WI38 (cell line): Measurements from ENCODE around the gene GALNT15.

ENCODE experiments used
- H3K4me3 ChIP-seq: 2 replicates; pipeline ENCODE4 v1.5.1; 2011; ENCODE audit warnings: low read depth, mild to moderate bottlenecking, control low read depth, low read length
- CTCF ChIP-seq: IDR thresholded peaks from 2 replicates; pipeline ENCODE4 v1.5.1; 2012; ENCODE audit warnings: low read depth, mild to moderate bottlenecking, control low read depth, low read length

The GALNT15 gene

DNA sequence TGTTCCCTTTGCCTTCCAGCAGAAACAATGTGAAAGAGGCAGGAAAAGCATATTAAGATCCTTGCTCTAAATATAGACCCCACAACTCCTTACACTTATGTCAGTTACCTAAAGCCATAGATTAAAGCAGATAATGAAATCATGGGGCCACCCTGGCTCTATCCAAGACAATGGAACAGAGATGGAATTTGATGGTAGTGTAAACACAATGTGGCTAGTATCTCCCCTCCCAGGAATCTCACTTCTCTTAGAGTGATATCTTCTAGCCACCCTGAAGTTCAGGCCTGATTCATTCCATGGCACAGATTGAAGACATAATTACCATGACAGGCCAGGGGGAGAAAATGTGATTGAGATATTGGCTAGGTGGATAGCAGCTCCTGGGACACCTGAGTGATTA, 32.6 kb downstream of the GALNT15 start:
- H3K4me3 ChIP-seq, result no peak overlapping the region
- TF ChIP-seq CTCF, result no peak

- no peak for TF ChIP-seq CTCF
- no peak overlapping the region for H3K4me3 ChIP-seq
Observed at GRCh38 chr3:16211176-16211904, 36.9 kb downstream of the GALNT15 start.

DNA sequence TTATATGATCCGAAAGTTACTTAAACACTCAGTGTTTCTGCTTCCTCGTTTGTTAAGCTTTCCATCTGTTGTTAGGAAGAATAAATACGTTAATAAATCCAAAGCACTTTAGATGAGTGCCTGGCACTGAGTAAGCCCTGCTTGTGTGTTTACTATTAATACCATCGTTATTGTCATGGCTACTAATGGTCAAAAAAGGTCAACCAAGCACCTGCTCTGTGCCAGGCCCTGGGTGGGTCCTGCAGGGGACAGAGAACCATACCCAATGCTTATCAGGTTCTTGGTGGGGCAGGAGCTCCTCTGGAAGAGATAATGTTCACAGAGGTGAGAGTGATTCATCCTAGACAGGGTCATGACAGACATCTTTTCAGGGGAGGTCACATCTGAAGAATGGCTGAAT, 39.9 kb downstream of the GALNT15 start:
- no peak overlapping the region for H3K4me3 ChIP-seq
- TF ChIP-seq CTCF, result no peak

DNA sequence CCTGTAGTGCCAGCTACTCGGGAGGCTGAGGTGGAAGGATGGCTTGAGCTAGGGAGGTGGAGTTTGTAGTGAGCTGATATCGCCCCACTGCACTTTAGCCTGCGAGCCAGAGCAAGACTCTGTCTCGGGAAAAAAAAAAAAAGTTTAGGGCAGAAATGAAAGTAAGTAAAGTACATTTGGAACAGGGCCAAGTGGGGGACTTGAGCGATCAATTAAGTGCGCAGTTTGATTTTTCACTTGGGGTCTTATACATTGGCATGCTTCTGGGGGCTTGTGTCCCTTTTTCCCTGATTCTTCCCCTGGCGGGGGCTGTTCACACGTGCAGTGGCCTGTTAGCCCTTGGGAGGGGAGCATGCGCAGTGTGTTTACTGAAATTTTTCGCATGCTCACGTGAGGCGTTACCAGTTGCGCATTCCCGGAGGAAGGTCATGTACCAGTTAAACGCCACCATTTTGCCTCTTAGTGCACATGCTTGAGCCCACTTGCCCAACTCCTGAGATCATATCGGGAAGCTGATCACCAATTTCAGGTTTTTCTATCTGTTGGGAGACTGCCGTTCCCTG, 42.0 kb downstream of the GALNT15 start:
- H3K4me3 ChIP-seq, result no peak overlapping the region
- no peak for TF ChIP-seq CTCF

GRCh38 chr3:16219777-16220176, 45.3 kb downstream of the GALNT15 start:
- no peak overlapping the region for H3K4me3 ChIP-seq

GRCh38 chr3:16221990-16222389, 47.5 kb downstream of the GALNT15 start:
- H3K4me3 ChIP-seq, result no peak overlapping the region
- no peak for TF ChIP-seq CTCF

More at GRCh38 chr3:16219777-16220176, 45.3 kb downstream of the GALNT15 start:
- no peak for TF ChIP-seq CTCF

DNA sequence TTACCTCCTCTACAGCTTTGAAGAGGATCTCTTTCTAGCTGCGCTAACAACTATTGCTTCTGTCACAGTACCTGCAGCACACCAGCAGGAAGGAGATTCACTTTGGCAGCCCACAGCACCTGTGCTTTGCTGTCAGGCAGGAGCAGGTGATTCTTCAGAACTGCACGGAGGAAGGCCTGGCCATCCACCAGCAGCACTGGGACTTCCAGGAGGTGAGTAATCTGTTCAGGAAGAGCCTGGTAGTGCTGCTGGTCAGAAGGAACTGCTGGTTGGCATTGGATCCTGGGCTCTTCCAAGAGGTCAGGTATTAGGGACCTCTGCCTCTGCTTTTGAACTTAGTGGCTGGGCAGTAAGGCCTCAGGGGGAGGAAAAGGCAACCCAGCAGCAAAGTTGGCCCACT, 48.1 kb downstream of the GALNT15 start:
- TF ChIP-seq CTCF, result no peak

More for the DNA sequence above, 48.1 kb downstream of the GALNT15 start:
- H3K4me3 ChIP-seq, result no peak overlapping the region
